Activated B cell treated with CpG ODN at 0.5 μM for 24 hours (primary cell): ENCODE measurements around the gene AGBL4. TPM values are rescaled to one million over a fixed set of nuclear protein-coding genes. Genes with fewer than 3 reads are reported as not detected.

ENCODE experiments used
- ATAC-seq: fragments of 200-7000 bp; cut with Tn5 transposase; one replicate; pipeline ENCODE4 v1.10.0; 2021; ENCODE audit warnings: low read depth, mild to moderate bottlenecking, moderate library complexity
- CTCF ChIA-PET: fragments of 350-600 bp; sonication (Branson Sonifier 250); formaldehyde crosslinking; loops from one replicate; lab custom pipeline; 2021; ENCODE audit warnings: antibody characterized with exemption; lab: Charles Lee
- POLR2A ChIA-PET: fragments of 350-600 bp; sonication (Branson Sonifier 250); formaldehyde crosslinking; loops from one replicate; lab custom pipeline; 2021; ENCODE audit warnings: antibody characterized with exemption; lab: Charles Lee
- DNase-seq: peaks from one replicate; pipeline ENCODE4 v3.0.0; 2022
- H3K27ac Mint-ChIP-seq: one replicate; pipeline ENCODE4 v1.8.0; 2020; ENCODE audit warnings: mixed read lengths
- H3K27me3 Mint-ChIP-seq: one replicate; pipeline ENCODE4 v1.8.0; 2021; ENCODE audit warnings: mixed read lengths
- H3K36me3 Mint-ChIP-seq: one replicate; pipeline ENCODE4 v1.8.0; 2021; ENCODE audit warnings: low read depth, mixed read lengths
- H3K4me1 Mint-ChIP-seq: one replicate; pipeline ENCODE4 v1.8.0; 2021; ENCODE audit warnings: mixed read lengths
- H3K4me3 Mint-ChIP-seq: one replicate; pipeline ENCODE4 v1.8.0; 2020; ENCODE audit warnings: mild to moderate bottlenecking, mixed read lengths
- H3K9me3 Mint-ChIP-seq: one replicate; pipeline ENCODE4 v1.8.0; 2020; ENCODE audit warnings: mixed read lengths
- intact Hi-C: fragments of 100-400 bp; cut with micrococcal nuclease; formaldehyde crosslinking; loops from one replicate; pipeline ENCODE4 v1.15.1; 2024
- total RNA-seq: library from RNA; stranded (reverse); gene quantifications from 2 replicates; pipeline ENCODE4 v1.2.3, GENCODE V29; 2022
- TF ChIP-seq, protein P1 (sequence below): fragments of 200-600 bp; IDR thresholded peaks from one replicate; pipeline ENCODE4 v1.8.0; 2022; ENCODE audit warnings: antibody characterized with exemption, mild to moderate bottlenecking

The AGBL4 gene
- total RNA-seq, 1 donor from 2014 or later, result 0.24 TPM

- no peak for ATAC-seq
These were observed 887.0 kb downstream of the AGBL4 start for GRCh38 chr1:49136738-49137251.

DNA sequence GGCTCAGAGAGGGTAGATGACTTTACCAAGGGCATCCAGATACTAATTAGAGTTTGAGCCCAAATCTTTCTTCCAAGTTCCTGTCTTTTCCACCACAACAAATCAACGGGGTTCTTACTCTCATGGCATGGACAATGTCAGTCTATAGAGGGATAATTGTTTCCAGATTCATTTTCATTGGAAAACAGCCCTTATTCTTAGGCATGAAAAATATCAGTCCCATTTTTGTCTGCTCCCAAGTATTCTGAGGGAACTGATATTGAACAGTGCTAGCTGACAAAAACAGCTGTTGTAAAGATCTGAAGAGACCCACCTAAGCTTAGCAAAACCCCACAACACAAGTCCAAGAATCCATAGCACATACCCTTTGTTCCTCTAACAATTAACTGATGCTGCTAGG, 898.0 kb downstream of the AGBL4 start:
- Mint-ChIP-seq H3K36me3 (no peaks in the 10 kb centered on the region), H3K27ac (no peak overlapping the region), H3K9me3 (peaks cover 3% of the 10 kb centered on the region), H3K4me1 (no peaks in the 10 kb centered on the region), H3K27me3 (no peaks in the 10 kb centered on the region), H3K4me3 (no peak overlapping the region)
- TF ChIP-seq, protein P1, sequence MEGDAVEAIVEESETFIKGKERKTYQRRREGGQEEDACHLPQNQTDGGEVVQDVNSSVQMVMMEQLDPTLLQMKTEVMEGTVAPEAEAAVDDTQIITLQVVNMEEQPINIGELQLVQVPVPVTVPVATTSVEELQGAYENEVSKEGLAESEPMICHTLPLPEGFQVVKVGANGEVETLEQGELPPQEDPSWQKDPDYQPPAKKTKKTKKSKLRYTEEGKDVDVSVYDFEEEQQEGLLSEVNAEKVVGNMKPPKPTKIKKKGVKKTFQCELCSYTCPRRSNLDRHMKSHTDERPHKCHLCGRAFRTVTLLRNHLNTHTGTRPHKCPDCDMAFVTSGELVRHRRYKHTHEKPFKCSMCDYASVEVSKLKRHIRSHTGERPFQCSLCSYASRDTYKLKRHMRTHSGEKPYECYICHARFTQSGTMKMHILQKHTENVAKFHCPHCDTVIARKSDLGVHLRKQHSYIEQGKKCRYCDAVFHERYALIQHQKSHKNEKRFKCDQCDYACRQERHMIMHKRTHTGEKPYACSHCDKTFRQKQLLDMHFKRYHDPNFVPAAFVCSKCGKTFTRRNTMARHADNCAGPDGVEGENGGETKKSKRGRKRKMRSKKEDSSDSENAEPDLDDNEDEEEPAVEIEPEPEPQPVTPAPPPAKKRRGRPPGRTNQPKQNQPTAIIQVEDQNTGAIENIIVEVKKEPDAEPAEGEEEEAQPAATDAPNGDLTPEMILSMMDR, result no peak
- CTCF ChIA-PET, result no interaction called here
- DNase-seq (no peak), ATAC-seq (no peak)
- intact Hi-C loops, result no loop called here
- POLR2A ChIA-PET, result no interaction called here

More at GRCh38 chr1:49136738-49137251, 887.0 kb downstream of the AGBL4 start:
- ChIA-PET CTCF (no interaction called here), POLR2A (no interaction called here)
- Mint-ChIP-seq H3K36me3 (no peaks in the 10 kb centered on the region), H3K27ac (no peak overlapping the region), H3K4me3 (no peak overlapping the region), H3K9me3 (peaks cover 17% of the 10 kb centered on the region), H3K27me3 (no peaks in the 10 kb centered on the region), H3K4me1 (no peaks in the 10 kb centered on the region)
- TF ChIP-seq, protein P1, result no peak
- intact Hi-C loops, result no loop called here
- no peak for DNase-seq

GRCh38 chr1:49111931-49112330, 911.8 kb downstream of the AGBL4 start:
- DNase-seq, result no peak
- POLR2A ChIA-PET, result no interaction called here

DNA sequence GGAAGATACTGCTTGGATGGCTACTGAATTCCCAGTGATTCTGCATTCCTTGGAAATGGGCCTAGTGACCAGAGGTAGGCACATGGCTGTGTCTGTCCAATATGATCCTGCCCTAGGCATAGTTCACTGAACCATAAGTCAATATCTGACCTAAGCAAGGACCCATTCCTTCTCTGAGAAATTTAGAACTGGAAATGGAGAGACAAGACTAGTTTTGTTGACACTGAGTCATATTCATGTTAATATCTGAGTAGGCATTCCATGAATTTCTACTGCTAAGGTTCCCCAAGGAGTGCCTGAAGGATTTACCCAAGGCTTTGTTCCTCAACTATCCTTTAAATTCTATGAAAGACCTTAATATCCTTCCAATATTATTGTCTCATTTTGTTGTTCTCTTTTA, 917.3 kb downstream of the AGBL4 start:
- DNase-seq (no peak), ATAC-seq (no peak)
- H3K27me3 Mint-ChIP-seq, result no peaks in the 10 kb centered on the region
- intact Hi-C loops, result no loop called here
- ChIA-PET CTCF (no interaction called here), POLR2A (no interaction called here)
- H3K9me3 Mint-ChIP-seq, result no peaks in the 10 kb centered on the region
- H3K4me1 Mint-ChIP-seq, result no peaks in the 10 kb centered on the region
- H3K36me3 Mint-ChIP-seq, result no peaks in the 10 kb centered on the region
- no peak overlapping the region for H3K27ac Mint-ChIP-seq
- H3K4me3 Mint-ChIP-seq, result no peak overlapping the region
- TF ChIP-seq, protein P1, result no peak

More at GRCh38 chr1:49111931-49112330, 911.8 kb downstream of the AGBL4 start:
- CTCF ChIA-PET, result no interaction called here
- no peaks in the 10 kb centered on the region for H3K4me1 Mint-ChIP-seq
- peaks cover 3% of the 10 kb centered on the region for H3K9me3 Mint-ChIP-seq
- H3K36me3 Mint-ChIP-seq, result no peaks in the 10 kb centered on the region
- TF ChIP-seq, protein P1, result no peak
- no peak overlapping the region for H3K4me3 Mint-ChIP-seq
- no peaks in the 10 kb centered on the region for H3K27me3 Mint-ChIP-seq
- H3K27ac Mint-ChIP-seq, result no peak overlapping the region
- ATAC-seq, result no peak
- intact Hi-C loops, result no loop called here

- no peaks in the 10 kb centered on the region for H3K4me1 Mint-ChIP-seq
- intact Hi-C loops, result no loop called here
- POLR2A ChIA-PET, result no interaction called here
- DNase-seq, result no peak
- H3K9me3 Mint-ChIP-seq, result no peaks in the 10 kb centered on the region
- no peak overlapping the region for H3K4me3 Mint-ChIP-seq
- no peaks in the 10 kb centered on the region for H3K27me3 Mint-ChIP-seq
- no peak for ATAC-seq
- no peaks in the 10 kb centered on the region for H3K36me3 Mint-ChIP-seq
- CTCF ChIA-PET, result no interaction called here
- TF ChIP-seq, protein P1, result no peak
- H3K27ac Mint-ChIP-seq, result no peak overlapping the region
These were observed 919.2 kb downstream of the AGBL4 start for GRCh38 chr1:49104575-49104974.
